ENCODE data around the gene METAP1D. TPM values are rescaled to one million over a fixed set of nuclear protein-coding genes. Genes with fewer than 3 reads are reported as not detected.
A peak's percentile ranks its signal among the peaks of the same experiment; 100 is the strongest.

Gene METAP1D
- total and polyA plus RNA-seq, 7 donors = 6.3 to 12.4 (median 10.0) TPM

DNA sequence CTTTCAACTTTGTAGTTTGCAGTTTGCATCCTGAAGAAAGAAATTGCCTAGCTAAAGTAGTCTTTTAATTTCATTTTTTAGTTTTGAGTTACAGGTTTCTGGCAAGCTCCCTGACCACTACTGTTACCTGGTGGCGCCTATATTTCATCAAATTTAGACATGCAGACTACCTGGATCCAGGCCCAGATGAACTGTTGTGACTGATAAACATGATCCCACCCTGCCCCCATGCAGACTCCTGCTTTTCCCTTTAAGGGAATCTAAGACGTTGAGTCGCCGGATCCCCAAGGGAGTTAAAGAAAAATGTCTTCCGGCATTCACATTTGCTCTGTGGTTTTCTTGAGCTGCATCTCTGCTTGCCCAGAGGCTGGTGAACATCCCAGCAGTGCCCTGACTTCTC is 22.2 kb downstream of the METAP1D start:
- intact Hi-C loops (cut with DNase I) = no loop called here
- no peak for DNase-seq
- WGBS, 3 donors = 10 to 32% (median 19%) methylated on average over 5 of the region's 5 CpGs
- TF ChIP-seq, protein P1, sequence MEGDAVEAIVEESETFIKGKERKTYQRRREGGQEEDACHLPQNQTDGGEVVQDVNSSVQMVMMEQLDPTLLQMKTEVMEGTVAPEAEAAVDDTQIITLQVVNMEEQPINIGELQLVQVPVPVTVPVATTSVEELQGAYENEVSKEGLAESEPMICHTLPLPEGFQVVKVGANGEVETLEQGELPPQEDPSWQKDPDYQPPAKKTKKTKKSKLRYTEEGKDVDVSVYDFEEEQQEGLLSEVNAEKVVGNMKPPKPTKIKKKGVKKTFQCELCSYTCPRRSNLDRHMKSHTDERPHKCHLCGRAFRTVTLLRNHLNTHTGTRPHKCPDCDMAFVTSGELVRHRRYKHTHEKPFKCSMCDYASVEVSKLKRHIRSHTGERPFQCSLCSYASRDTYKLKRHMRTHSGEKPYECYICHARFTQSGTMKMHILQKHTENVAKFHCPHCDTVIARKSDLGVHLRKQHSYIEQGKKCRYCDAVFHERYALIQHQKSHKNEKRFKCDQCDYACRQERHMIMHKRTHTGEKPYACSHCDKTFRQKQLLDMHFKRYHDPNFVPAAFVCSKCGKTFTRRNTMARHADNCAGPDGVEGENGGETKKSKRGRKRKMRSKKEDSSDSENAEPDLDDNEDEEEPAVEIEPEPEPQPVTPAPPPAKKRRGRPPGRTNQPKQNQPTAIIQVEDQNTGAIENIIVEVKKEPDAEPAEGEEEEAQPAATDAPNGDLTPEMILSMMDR (IDR thresholded peaks at IDR 0.05) = no peak
- Histone ChIP-seq H3K4me3 (peak overlapping the region; percentile 17), H3K27ac (no peak overlapping the region), H3K27me3 (ENCODE audit: insufficient read depth in 3 of 3, low read length in 2 of 3) (no peaks in the 10 kb centered on the region), H3K4me1 (peaks cover 10% of the 10 kb centered on the region), H3K9me3 (no peaks in the 10 kb centered on the region), H3K36me3 (ENCODE audit: insufficient read depth in 1 of 2, low read depth in 1 of 2) (no peaks in the 10 kb centered on the region)
- peak in 1 of 4 donors; percentile 27 for ATAC-seq

DNA sequence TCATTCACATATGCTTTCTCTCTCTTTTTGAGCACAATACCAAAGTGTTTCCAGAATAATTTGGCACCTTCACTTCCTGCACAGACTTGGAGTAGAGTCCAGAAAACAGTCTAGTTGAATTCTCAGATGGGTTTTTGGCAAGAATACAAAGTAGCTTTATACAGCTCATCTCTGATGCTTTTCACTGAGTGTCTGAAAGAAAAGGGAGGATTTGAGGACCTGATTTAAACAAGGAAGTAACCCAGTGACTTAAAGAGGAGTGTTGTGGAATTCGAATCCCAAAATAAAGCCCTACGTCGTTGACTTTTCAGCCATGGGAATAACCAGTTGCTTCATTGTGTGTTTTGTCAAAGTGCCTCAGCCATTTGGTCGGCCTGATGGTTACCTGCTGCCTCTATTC is 31.8 kb downstream of the METAP1D start:
- TF ChIP-seq, protein P1 (IDR thresholded peaks at IDR 0.05) = no peak
- Histone ChIP-seq H3K27me3 (ENCODE audit: insufficient read depth in 3 of 3, low read length in 2 of 3) (no peaks in the 10 kb centered on the region), H3K4me3 (no peak overlapping the region), H3K4me1 (no peaks in the 10 kb centered on the region), H3K9me3 (no peaks in the 10 kb centered on the region), H3K36me3 (ENCODE audit: insufficient read depth in 1 of 2, low read depth in 1 of 2) (no peaks in the 10 kb centered on the region), H3K27ac (no peak overlapping the region)
- no peak for ATAC-seq
- intact Hi-C loops (cut with DNase I) = no loop called here
- DNase-seq = no peak
- WGBS, 3 donors = 50 to 60% (median 53%) methylated on average over 4 of the region's 4 CpGs

DNA sequence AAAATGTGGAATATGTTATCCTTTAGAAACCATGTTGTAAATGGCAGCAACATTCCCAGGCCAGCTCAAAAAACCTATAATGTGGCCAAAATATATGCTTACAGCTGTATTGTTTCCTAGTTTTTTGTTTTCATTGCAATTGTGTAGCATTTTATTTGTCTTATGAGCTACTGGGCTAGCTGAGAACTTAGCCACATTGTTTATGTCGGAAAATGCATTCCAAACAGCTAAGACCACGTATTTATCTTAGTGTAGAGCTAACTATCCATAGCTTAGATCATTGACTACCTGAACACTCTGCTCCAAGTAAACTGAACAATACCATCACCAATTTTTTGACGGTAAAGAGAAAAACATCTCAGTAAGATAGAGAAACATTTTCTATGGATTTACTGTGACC is 38.4 kb downstream of the METAP1D start:
- intact Hi-C loops (cut with DNase I) = no loop called here
- 85 to 95% (median 87%) methylated on average over 3 of the region's 3 CpGs for WGBS, 3 donors
- TF ChIP-seq, protein P1 (IDR thresholded peaks at IDR 0.05) = no peak

DNA sequence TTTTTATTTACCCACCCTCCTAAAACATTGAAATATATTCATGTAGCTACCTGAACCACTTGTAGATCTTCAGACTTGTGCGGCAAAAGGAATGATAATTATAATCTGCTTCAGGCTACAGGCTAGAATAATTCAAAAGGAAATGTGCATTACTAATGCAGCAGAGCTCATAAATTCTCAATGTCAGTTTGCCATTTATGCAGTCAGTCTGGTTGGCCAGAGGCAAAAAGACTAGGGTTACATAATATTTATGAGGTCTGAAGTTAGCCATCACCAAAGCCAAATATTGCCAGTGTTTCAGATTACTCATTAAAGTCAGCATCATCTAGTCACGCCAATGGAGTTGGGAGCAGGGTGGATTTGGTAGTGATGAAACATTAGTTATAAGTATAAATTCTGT is 38.9 kb downstream of the METAP1D start:
- no peaks in the 10 kb centered on the region for H3K36me3 ChIP-seq (ENCODE audit: insufficient read depth in 1 of 2, low read depth in 1 of 2)
- no peak overlapping the region for H3K4me3 ChIP-seq
- H3K4me1 ChIP-seq = no peaks in the 10 kb centered on the region
- intact Hi-C loops (cut with DNase I) = no loop called here
- no peaks in the 10 kb centered on the region for H3K9me3 ChIP-seq
- H3K27ac ChIP-seq = no peak overlapping the region
- DNase-seq (no peak), ATAC-seq (peak in 2 of 4 donors; percentile 44 to 67)
- WGBS, 3 donors = 32 to 50% (median 40%) methylated on average over 2 of the region's 2 CpGs
- no peaks in the 10 kb centered on the region for H3K27me3 ChIP-seq (ENCODE audit: insufficient read depth in 3 of 3, low read length in 2 of 3)
- TF ChIP-seq, protein P1 (IDR thresholded peaks at IDR 0.05) = no peak

More for the DNA sequence above, 38.4 kb downstream of the METAP1D start:
- DNase-seq = no peak
- H3K27ac ChIP-seq = no peak overlapping the region
- no peaks in the 10 kb centered on the region for H3K27me3 ChIP-seq (ENCODE audit: insufficient read depth in 3 of 3, low read length in 2 of 3)
- H3K9me3 ChIP-seq = no peaks in the 10 kb centered on the region
- no peak overlapping the region for H3K4me3 ChIP-seq
- H3K36me3 ChIP-seq (ENCODE audit: insufficient read depth in 1 of 2, low read depth in 1 of 2) = no peaks in the 10 kb centered on the region
- no peaks in the 10 kb centered on the region for H3K4me1 ChIP-seq
- no peak for ATAC-seq

DNA sequence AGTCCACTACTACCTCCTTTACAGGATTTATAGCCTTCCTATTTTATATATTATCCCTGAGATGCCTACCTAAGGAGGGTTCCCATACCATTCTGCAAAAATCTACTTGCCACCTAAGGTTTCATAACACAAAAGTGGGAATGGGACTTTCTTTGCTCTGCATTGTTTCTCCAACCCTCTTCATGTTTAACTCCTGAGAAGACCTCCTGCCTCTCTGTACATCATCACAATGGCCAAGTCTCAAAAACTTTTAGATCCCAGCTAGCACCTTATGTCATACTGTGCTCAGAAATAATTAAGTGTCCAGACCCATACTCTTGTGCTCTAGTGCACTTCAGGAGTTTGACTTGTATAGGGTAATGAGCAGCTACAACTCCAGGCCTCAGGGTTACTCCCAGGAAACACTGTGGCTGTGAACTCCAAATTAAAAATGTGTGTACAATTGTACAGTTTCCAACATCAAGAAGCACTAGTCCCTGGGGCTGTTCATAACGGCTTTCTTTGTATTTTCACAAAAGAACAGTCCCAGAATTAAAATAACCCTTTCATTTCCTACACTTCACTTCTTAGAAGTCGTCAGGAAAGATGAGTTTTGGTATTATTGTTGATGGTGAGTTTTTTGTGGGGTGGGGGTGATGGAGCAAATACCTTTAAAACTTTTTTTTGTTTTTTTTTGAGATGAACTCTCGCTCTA is 39.4 kb downstream of the METAP1D start:
- no peaks in the 10 kb centered on the region for H3K36me3 ChIP-seq (ENCODE audit: insufficient read depth in 1 of 2, low read depth in 1 of 2)
- no peaks in the 10 kb centered on the region for H3K4me1 ChIP-seq
- no peak overlapping the region for H3K27ac ChIP-seq
- H3K9me3 ChIP-seq = no peaks in the 10 kb centered on the region
- 74 to 82% (median 78%) methylated on average over 3 of the region's 3 CpGs for WGBS, 3 donors
- TF ChIP-seq, protein P1 (IDR thresholded peaks at IDR 0.05) = no peak
- ATAC-seq (no peak), DNase-seq (no peak)
- no peak overlapping the region for H3K4me3 ChIP-seq
- intact Hi-C loops (cut with DNase I) = no loop called here
- no peaks in the 10 kb centered on the region for H3K27me3 ChIP-seq (ENCODE audit: insufficient read depth in 3 of 3, low read length in 2 of 3)
